Right atrium auricular region (tissue), 2 donors: Measurements from ENCODE around the gene SFXN2. TPM values are rescaled to one million over a fixed set of nuclear protein-coding genes. Genes with fewer than 3 reads are reported as not detected.

Experiments
- DNase-seq: peaks from one replicate; pipeline ENCODE4 v3.0.0-alpha.2; 2019; ENCODE audit warnings: low spot score
- H3K27ac ChIP-seq, 2 donors: fragments of 200-600 bp; sonication (generic); 1 replicate in 1 of 2; 2 replicates in 1 of 2; pipeline ENCODE4 v1.5.1; 2016 to 2019
- H3K27me3 ChIP-seq, 2 donors: fragments of 200-600 bp; sonication (generic); one replicate each; pipeline versions ENCODE4 v1.5.1 to v1.6.0; 2017 to 2019
- H3K36me3 ChIP-seq: fragments of 200-600 bp; sonication (generic); one replicate; pipeline ENCODE4 v1.5.1; 2016
- H3K4me1 ChIP-seq, 2 donors: fragments of 200-600 bp; sonication (generic); one replicate each; pipeline versions ENCODE4 v1.5.1 to v1.6.0; 2017 to 2019
- H3K4me3 ChIP-seq, 2 donors: fragments of 200-600 bp; sonication (generic); 1 replicate in 1 of 2; 2 replicates in 1 of 2; pipeline ENCODE4 v1.5.1; 2017 to 2019; ENCODE audit warnings: mild to moderate bottlenecking in 1 of 2, moderate library complexity in 1 of 2
- H3K9me3 ChIP-seq, 2 donors: fragments of 200-600 bp; sonication (generic); one replicate each; pipeline ENCODE4 v1.5.1; 2019
- total RNA-seq, 2 donors: library from RNA; depleted of rRNA; stranded (reverse); fragments of >200 nt; gene quantifications; one replicate each; pipeline ENCODE4 v1.1.0, GENCODE V29; 2016
- TF ChIP-seq, protein P1 (sequence below), 2 donors: fragments of 200-600 bp; sonication (generic); IDR thresholded peaks; one replicate each; pipeline ENCODE4 v1.5.1; 2019; ENCODE audit warnings: antibody characterized with exemption in 2 of 2

Gene SFXN2
- total RNA-seq, 2 donors from 2014 or later, result 0.59 to 2.7 TPM

DNA sequence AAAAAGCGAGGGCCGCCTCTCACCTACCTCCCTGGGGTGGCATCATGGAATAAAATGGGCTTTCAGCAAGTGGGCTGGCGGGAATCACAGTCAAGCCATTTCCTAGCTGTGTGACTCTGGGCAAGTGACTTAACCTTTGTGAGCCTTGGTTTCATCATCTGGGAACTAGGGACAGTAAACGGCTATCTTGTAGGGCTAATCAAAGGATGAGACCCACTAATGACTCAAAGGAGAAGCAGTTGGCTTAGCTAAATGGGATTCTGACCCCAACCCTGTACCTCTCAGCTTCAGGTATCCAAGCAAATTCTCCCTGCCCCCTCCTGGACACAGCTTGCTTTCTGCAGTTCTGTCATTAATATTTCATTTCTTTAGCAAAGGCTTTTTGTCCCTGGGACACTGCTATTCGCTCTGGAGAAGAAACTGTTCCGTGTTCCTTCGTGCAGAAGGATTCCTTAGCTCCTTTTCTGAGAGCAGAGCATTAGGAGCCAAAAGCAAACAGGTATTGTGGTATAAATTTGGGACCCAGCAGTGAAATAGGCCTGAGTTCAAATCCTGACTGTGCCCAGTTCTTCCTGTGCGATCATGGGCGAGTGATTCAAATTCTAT lies 44.3 kb upstream of the SFXN2 start:
- TF ChIP-seq, protein P1, sequence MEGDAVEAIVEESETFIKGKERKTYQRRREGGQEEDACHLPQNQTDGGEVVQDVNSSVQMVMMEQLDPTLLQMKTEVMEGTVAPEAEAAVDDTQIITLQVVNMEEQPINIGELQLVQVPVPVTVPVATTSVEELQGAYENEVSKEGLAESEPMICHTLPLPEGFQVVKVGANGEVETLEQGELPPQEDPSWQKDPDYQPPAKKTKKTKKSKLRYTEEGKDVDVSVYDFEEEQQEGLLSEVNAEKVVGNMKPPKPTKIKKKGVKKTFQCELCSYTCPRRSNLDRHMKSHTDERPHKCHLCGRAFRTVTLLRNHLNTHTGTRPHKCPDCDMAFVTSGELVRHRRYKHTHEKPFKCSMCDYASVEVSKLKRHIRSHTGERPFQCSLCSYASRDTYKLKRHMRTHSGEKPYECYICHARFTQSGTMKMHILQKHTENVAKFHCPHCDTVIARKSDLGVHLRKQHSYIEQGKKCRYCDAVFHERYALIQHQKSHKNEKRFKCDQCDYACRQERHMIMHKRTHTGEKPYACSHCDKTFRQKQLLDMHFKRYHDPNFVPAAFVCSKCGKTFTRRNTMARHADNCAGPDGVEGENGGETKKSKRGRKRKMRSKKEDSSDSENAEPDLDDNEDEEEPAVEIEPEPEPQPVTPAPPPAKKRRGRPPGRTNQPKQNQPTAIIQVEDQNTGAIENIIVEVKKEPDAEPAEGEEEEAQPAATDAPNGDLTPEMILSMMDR (IDR thresholded peaks at IDR 0.05), result peak in 1 of 2 donors; percentile 1
- no peak for DNase-seq
- Histone ChIP-seq H3K9me3 (no peaks in the 10 kb centered on the region), H3K27ac (peak overlapping the region; percentile 73 to 78), H3K4me1 (peaks cover 0 to 67% of the 10 kb centered on the region in 2 donors), H3K4me3 (no peak overlapping the region), H3K36me3 (no peaks in the 10 kb centered on the region), H3K27me3 (no peaks in the 10 kb centered on the region)

DNA sequence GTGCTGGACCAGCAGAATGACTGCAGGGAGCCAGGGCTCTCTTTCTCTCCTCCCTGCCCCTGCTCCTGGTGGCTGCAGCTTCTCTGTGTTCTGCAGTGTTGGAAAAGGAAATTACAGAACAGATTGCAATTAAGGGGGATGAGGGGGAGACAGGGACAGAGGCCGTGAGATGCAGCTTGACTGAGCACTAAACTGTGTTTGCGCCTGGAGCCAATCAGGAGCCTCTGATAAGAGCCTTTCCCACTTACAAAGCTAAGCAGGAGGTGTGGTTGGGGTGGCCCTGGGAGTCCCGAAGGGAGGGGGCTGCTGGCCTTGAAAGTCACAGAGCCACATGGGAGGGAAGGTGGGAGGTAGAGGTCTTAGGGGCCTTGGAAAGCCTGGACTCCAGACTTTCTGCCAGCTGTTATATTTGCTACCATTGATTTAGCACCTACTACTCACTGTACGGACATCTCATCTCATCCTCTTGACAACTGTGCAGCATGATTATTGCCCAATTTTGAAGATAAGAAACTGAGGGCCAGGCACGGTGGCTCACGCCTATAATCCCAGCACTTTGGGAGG lies 43.5 kb upstream of the SFXN2 start:
- no peak overlapping the region for H3K4me3 ChIP-seq
- no peaks in the 10 kb centered on the region for H3K36me3 ChIP-seq
- TF ChIP-seq, protein P1 (IDR thresholded peaks at IDR 0.05), result no peak
- H3K27ac ChIP-seq, result peak overlapping the region; percentile 46 to 78
- H3K27me3 ChIP-seq, result no peaks in the 10 kb centered on the region
- DNase-seq, result no peak
- H3K4me1 ChIP-seq, result peaks cover 0 to 75% of the 10 kb centered on the region in 2 donors
- no peaks in the 10 kb centered on the region for H3K9me3 ChIP-seq

DNA sequence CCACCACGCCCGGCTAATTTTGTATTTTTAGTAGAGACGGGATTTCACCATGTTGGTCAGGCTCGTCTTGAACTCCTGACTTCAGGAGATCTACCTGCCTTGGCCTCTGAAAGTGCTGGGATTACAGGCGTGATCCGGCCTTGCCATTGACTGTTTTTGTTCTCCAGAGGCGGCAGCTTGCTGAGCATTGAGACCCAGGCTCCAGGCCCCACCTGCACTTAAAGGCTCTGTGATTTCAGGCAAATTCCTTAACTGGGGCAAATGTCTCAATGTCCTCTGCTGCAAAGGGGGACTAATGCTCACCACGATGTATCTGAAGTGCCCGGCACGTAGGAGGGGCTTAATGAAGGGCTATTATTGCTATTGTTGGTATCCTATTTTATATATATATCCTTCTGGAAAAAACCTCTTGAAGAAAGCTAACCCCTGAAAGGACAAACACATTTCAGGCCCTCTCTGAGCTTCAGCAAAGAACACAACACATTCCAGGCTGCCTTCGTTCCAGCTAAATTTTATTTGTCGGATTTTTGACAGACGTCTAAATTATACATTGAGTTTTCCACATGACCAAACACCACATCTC lies 41.1 kb upstream of the SFXN2 start:
- TF ChIP-seq, protein P1 (IDR thresholded peaks at IDR 0.05), result no peak
- Histone ChIP-seq H3K4me1 (peaks cover 0 to 95% of the 10 kb centered on the region in 2 donors), H3K27ac (peak overlapping the region; percentile 82 to 90), H3K27me3 (no peaks in the 10 kb centered on the region), H3K4me3 (peak overlapping the region in 1 of 2 donors; percentile 42), H3K9me3 (no peaks in the 10 kb centered on the region), H3K36me3 (no peaks in the 10 kb centered on the region)
- DNase-seq, result no peak

- H3K9me3 ChIP-seq, result no peaks in the 10 kb centered on the region
- DNase-seq, result peak; percentile 83
- H3K4me3 ChIP-seq, result peak overlapping the region; percentile 2 to 42
- no peaks in the 10 kb centered on the region for H3K27me3 ChIP-seq
- peaks cover 0 to 95% of the 10 kb centered on the region in 2 donors for H3K4me1 ChIP-seq
- H3K27ac ChIP-seq, result peak overlapping the region; percentile 82 to 90
- H3K36me3 ChIP-seq, result no peaks in the 10 kb centered on the region
- TF ChIP-seq, protein P1 (IDR thresholded peaks at IDR 0.05), result no peak
These were observed 40.5 kb upstream of the SFXN2 start for GRCh38 chr10:102673819-102674511.

DNA sequence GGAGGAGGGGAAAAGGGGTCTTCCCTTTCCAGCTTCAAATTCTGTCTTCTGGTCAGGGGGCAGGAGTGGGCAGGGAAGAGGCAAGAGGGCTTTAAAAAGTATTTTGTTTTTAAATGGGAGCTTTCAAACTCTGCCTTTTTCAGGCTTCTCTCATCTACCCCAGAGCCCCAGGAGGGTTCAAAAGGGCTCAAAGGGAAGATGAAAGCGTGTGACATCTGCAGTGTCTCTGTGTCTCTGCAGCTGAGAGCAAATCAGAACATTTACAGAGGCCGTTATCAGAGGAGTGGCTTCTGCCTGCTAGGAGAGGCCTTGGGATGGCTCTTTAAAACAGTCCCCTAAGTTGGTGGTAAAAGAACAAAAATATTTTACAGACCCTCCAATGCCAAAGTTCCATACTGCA lies 39.9 kb upstream of the SFXN2 start:
- Histone ChIP-seq H3K9me3 (no peaks in the 10 kb centered on the region), H3K4me1 (peaks cover 0 to 95% of the 10 kb centered on the region in 2 donors)

More for the DNA sequence above, 39.9 kb upstream of the SFXN2 start:
- TF ChIP-seq, protein P1 (IDR thresholded peaks at IDR 0.05), result no peak
- no peak for DNase-seq
- no peaks in the 10 kb centered on the region for H3K27me3 ChIP-seq
- peak overlapping the region in 1 of 2 donors; percentile 42 for H3K4me3 ChIP-seq
- H3K36me3 ChIP-seq, result no peaks in the 10 kb centered on the region
- H3K27ac ChIP-seq, result peak overlapping the region; percentile 82 to 90
